H9 (cell line): ENCODE results near the gene AZI2. TPM values are rescaled to one million over a fixed set of nuclear protein-coding genes. Genes with fewer than 3 reads are reported as not detected.
A peak's percentile ranks its signal among the peaks of the same experiment; 100 is the strongest.

Experiments
- DNase-seq: peaks from one replicate; pipeline ENCODE4 v3.0.0-alpha.2; 2017
- H2AFZ ChIP-seq: one replicate; pipeline ENCODE4 v1.6.1; 2013; ENCODE audit warnings: mild to moderate bottlenecking, low read length, control low read depth, moderate library complexity
- H2AK5ac ChIP-seq: 2 replicates; pipeline ENCODE4 v1.6.1; 2013; ENCODE audit warnings: low read length, control low read depth, mixed read lengths; ENCODE audit not compliant: insufficient read length
- H2BK120ac ChIP-seq: one replicate; pipeline ENCODE4 v1.6.1; 2013; ENCODE audit warnings: low read depth, mild to moderate bottlenecking, low read length, control low read depth, inconsistent platforms; ENCODE audit not compliant: poor library complexity, severe bottlenecking
- H2BK12ac ChIP-seq: 2 replicates; pipeline ENCODE4 v1.6.1; 2013; ENCODE audit warnings: low read length, control low read depth, mixed read lengths, low read depth; ENCODE audit not compliant: insufficient read length
- H2BK15ac ChIP-seq: 2 replicates; pipeline ENCODE4 v1.6.1; 2013; ENCODE audit warnings: low read depth, low read length, control low read depth
- H2BK20ac ChIP-seq: one replicate; pipeline ENCODE4 v1.6.1; 2013; ENCODE audit warnings: low read depth, mild to moderate bottlenecking, low read length, control low read depth, inconsistent platforms; ENCODE audit not compliant: poor library complexity, severe bottlenecking
- H2BK5ac ChIP-seq: 2 replicates; pipeline ENCODE4 v1.6.1; 2013; ENCODE audit warnings: low read length, control low read depth, mixed read lengths; ENCODE audit not compliant: insufficient read length
- H3K14ac ChIP-seq: 2 replicates; pipeline ENCODE4 v1.6.1; 2013; ENCODE audit warnings: low read length, control low read depth; ENCODE audit not compliant: insufficient read depth
- H3K18ac ChIP-seq: 2 replicates; pipeline ENCODE4 v1.6.1; 2013; ENCODE audit warnings: low read depth, mild to moderate bottlenecking, mixed read lengths, low read length, control low read depth; ENCODE audit not compliant: insufficient read length
- H3K23ac ChIP-seq: 2 replicates; pipeline ENCODE4 v1.6.1; 2013; ENCODE audit warnings: low read length, control low read depth, mixed read lengths, low read depth; ENCODE audit not compliant: insufficient read length
- H3K23me2 ChIP-seq: 2 replicates; pipeline ENCODE4 v1.6.1; 2013; ENCODE audit warnings: low read depth, mild to moderate bottlenecking, mixed read lengths, low read length, control low read depth; ENCODE audit not compliant: insufficient read length, poor library complexity, severe bottlenecking
- H3K27ac ChIP-seq: 2 replicates; pipeline ENCODE4 v1.5.1; 2013; ENCODE audit warnings: low read length, control low read depth, mixed read lengths, low read depth; ENCODE audit not compliant: insufficient read length
- H3K27me3 ChIP-seq: 2 replicates; pipeline ENCODE4 v1.6.1; 2013; ENCODE audit warnings: low read length, control low read depth, inconsistent platforms; ENCODE audit not compliant: insufficient read depth
- H3K4ac ChIP-seq: 2 replicates; pipeline ENCODE4 v1.6.1; 2013; ENCODE audit warnings: low read depth, mild to moderate bottlenecking, control low read depth, inconsistent platforms, low read length, moderate library complexity
- H3K4me1 ChIP-seq: 2 replicates; pipeline ENCODE4 v1.6.1; 2013; ENCODE audit warnings: low read length, control low read depth, inconsistent platforms; ENCODE audit not compliant: insufficient read depth
- H3K4me2 ChIP-seq: 2 replicates; pipeline ENCODE4 v1.6.1; 2013; ENCODE audit warnings: low read length, control low read depth, mixed read lengths; ENCODE audit not compliant: insufficient read length, insufficient read depth
- H3K56ac ChIP-seq: 2 replicates; pipeline ENCODE4 v1.6.1; 2013; ENCODE audit warnings: low read depth, mild to moderate bottlenecking, mixed read lengths, low read length, control low read depth; ENCODE audit not compliant: insufficient read length
- H3K79me1 ChIP-seq: 2 replicates; pipeline ENCODE4 v1.6.1; 2013; ENCODE audit warnings: low read depth, mild to moderate bottlenecking, moderate library complexity, low read length, control low read depth, inconsistent platforms; ENCODE audit not compliant: insufficient read depth, poor library complexity, severe bottlenecking
- H3K79me2 ChIP-seq: 2 replicates; pipeline ENCODE4 v1.6.1; 2013; ENCODE audit warnings: low read length, control low read depth, inconsistent platforms; ENCODE audit not compliant: insufficient read depth
- H3K9ac ChIP-seq: 2 replicates; pipeline ENCODE4 v1.6.1; 2013; ENCODE audit warnings: low read length, control low read depth, mixed read lengths; ENCODE audit not compliant: insufficient read length; ENCODE audit errors: extremely low read depth
- H3K9me3 ChIP-seq: one replicate; pipeline ENCODE4 v1.6.1; 2013; ENCODE audit warnings: low read depth, low read length, inconsistent platforms; ENCODE audit not compliant: control insufficient read depth
- H3T11ph ChIP-seq: one replicate; pipeline ENCODE4 v1.6.1; 2013; ENCODE audit warnings: mild to moderate bottlenecking, low read length, control low read depth, inconsistent platforms
- H4K20me1 ChIP-seq: one replicate; pipeline ENCODE4 v1.6.1; 2013; ENCODE audit not compliant: control insufficient read depth, insufficient read length, insufficient read depth
- H4K5ac ChIP-seq: 2 replicates; pipeline ENCODE4 v1.6.1; 2013; ENCODE audit warnings: low read depth, mild to moderate bottlenecking, mixed read lengths, low read length, control low read depth; ENCODE audit not compliant: insufficient read length
- H4K8ac ChIP-seq: replicated peaks from 2 replicates; pipeline ENCODE4 v1.6.1; 2013; ENCODE audit warnings: low read length, control low read depth, mixed read lengths, low read depth; ENCODE audit not compliant: insufficient read length
- H4K91ac ChIP-seq: 2 replicates; pipeline ENCODE4 v1.6.1; 2013; ENCODE audit warnings: low read depth, mild to moderate bottlenecking, moderate library complexity, mixed read lengths, low read length, control low read depth; ENCODE audit not compliant: insufficient read length
- H3K27ac Mint-ChIP-seq, 3 experiments: 2 replicates in 2 of 3; 3 replicates in 1 of 3; pipeline ENCODE4 v1.8.0; 2020 to 2021; ENCODE audit warnings: mixed read lengths in 3 of 3, mild to moderate bottlenecking in 1 of 3, moderate library complexity in 1 of 3
- H3K27me3 Mint-ChIP-seq: 2 replicates; pipeline ENCODE4 v1.8.0; 2021; ENCODE audit warnings: low read depth, mild to moderate bottlenecking, moderate library complexity, mixed read lengths
- H3K36me3 Mint-ChIP-seq, 3 experiments: 2 replicates in 2 of 3; 3 replicates in 1 of 3; pipeline ENCODE4 v1.8.0; 2020 to 2021; ENCODE audit warnings: low read depth in 3 of 3, mixed read lengths in 3 of 3; ENCODE audit not compliant: insufficient read depth in 1 of 3
- H3K4me1 Mint-ChIP-seq, 2 experiments: 2 replicates each; pipeline ENCODE4 v1.8.0; 2020; ENCODE audit warnings: mixed read lengths in 2 of 2
- H3K4me3 Mint-ChIP-seq, 2 experiments: 2 replicates in 1 of 2; 3 replicates in 1 of 2; pipeline ENCODE4 v1.8.0; 2020 to 2021; ENCODE audit warnings: mild to moderate bottlenecking in 2 of 2, mixed read lengths in 2 of 2, moderate library complexity in 1 of 2
- H3K9me3 Mint-ChIP-seq, 2 experiments: 2 replicates in 1 of 2; 3 replicates in 1 of 2; pipeline ENCODE4 v1.8.0; 2020; ENCODE audit warnings: mild to moderate bottlenecking in 2 of 2, mixed read lengths in 2 of 2, moderate library complexity in 1 of 2
- CTCF ChIP-seq: fragments of 200-600 bp; sonication (generic); conservative IDR thresholded peaks from 3 replicates; pipeline ENCODE4 v1.8.0; 2021; ENCODE audit warnings: antibody characterized with exemption, mild to moderate bottlenecking
- WGBS: extraction: QIAGEN DNeasy Blood & Tissue Kit; methylation state at CpG from one replicate; pipeline ENCODE4 v1.1.7; 2013; ENCODE audit warnings: missing lambda C conversion rate, low lambda C conversion rate, mixed read lengths; ENCODE audit not compliant: insufficient read length; ENCODE audit errors: extremely low coverage; 5-methylcytosine and 5-hydroxymethylcytosine counted together
- total RNA-seq: library from RNA; stranded (reverse); gene quantifications from 2 replicates; pipeline ENCODE4 v1.2.1, GENCODE V29; 2021

AZI2 gene
- total RNA-seq, 1 experiment from 2014 or later = 36.7 TPM

- no peak overlapping the region for H2BK20ac ChIP-seq
- no peak overlapping the region for H3K27ac ChIP-seq
- Mint-ChIP-seq H3K27me3 (no peaks in the 10 kb centered on the region), H3K27ac (peak overlapping the region in 1 of 3 experiments; percentile 37; a peak in 1 of 7 replicates), H3K4me3 (no peak overlapping the region), H3K36me3 (peaks cover 9 to 16% (median 15%) of the 10 kb centered on the region in 3 experiments), H3K9me3 (peaks cover 3 to 5% of the 10 kb centered on the region in 2 experiments; a peak in 4 of 5 replicates), H3K4me1 (peaks cover 0 to 2% of the 10 kb centered on the region in 2 experiments; a peak in 1 of 4 replicates)
- no peak overlapping the region for H3K56ac ChIP-seq
- no peak overlapping the region for H2AK5ac ChIP-seq
- no peak overlapping the region for H3K4ac ChIP-seq
- no peaks in the 10 kb centered on the region for H3K27me3 ChIP-seq
- no peak for DNase-seq
- no peak overlapping the region for H4K91ac ChIP-seq
- no peak overlapping the region for H2AFZ ChIP-seq
- TF ChIP-seq CTCF = no peak
- H2BK12ac ChIP-seq = no peak overlapping the region
- H3K23ac ChIP-seq = no peak overlapping the region
- no peak overlapping the region for H4K8ac ChIP-seq
- no CpG with 5 or more reads among the region's 2 CpGs for WGBS
- H3K4me2 ChIP-seq = no peak overlapping the region
- H3K4me1 ChIP-seq = no peaks in the 10 kb centered on the region
- no peak overlapping the region for H2BK120ac ChIP-seq
- no peaks in the 10 kb centered on the region for H3K79me1 ChIP-seq
- no peaks in the 10 kb centered on the region for H3K9me3 ChIP-seq
- H4K5ac ChIP-seq = no peak overlapping the region
- no peak overlapping the region for H2BK15ac ChIP-seq
- no peak overlapping the region for H3K18ac ChIP-seq
- no peak overlapping the region for H3K9ac ChIP-seq
- H3K14ac ChIP-seq = no peak overlapping the region
- H3K79me2 ChIP-seq = no peaks in the 10 kb centered on the region
- H2BK5ac ChIP-seq = no peak overlapping the region
- no peak overlapping the region for H3T11ph ChIP-seq
- no peaks in the 10 kb centered on the region for H3K23me2 ChIP-seq
- no peaks in the 10 kb centered on the region for H4K20me1 ChIP-seq
These were observed 69.7 kb downstream of the AZI2 start for GRCh38 chr3:28278918-28279317.
